GM12873 (cell line): ENCODE results near the gene MCTP1.

Source experiments
- TF ChIP-seq, protein P1 (sequence below): IDR thresholded peaks from 2 replicates; pipeline ENCODE4 v1.5.1; 2012; ENCODE audit warnings: low read depth, mild to moderate bottlenecking, moderate library complexity, low read length, control low read depth; ENCODE audit not compliant: insufficient read depth; ENCODE audit errors: missing control alignments

Gene MCTP1

DNA sequence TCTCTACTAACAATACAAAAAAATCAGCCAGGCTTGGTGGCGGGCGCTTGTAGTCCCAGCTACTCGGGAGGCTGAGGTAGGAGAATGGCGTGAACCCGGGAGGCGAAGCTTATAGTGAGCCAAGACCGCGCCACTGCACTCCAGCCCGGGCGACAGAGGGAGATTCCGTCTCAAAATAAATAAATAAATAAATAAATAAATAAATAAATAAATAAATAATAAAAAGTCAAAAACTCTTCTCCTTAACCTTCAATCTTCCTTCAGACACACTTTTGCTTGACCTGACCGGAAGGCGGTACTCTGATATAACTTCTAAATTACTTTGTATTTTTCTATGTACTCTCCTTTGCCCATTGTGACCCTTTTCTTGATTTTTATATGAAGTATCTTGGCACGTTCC lies 364.3 kb downstream of the MCTP1 start:
- TF ChIP-seq, protein P1, sequence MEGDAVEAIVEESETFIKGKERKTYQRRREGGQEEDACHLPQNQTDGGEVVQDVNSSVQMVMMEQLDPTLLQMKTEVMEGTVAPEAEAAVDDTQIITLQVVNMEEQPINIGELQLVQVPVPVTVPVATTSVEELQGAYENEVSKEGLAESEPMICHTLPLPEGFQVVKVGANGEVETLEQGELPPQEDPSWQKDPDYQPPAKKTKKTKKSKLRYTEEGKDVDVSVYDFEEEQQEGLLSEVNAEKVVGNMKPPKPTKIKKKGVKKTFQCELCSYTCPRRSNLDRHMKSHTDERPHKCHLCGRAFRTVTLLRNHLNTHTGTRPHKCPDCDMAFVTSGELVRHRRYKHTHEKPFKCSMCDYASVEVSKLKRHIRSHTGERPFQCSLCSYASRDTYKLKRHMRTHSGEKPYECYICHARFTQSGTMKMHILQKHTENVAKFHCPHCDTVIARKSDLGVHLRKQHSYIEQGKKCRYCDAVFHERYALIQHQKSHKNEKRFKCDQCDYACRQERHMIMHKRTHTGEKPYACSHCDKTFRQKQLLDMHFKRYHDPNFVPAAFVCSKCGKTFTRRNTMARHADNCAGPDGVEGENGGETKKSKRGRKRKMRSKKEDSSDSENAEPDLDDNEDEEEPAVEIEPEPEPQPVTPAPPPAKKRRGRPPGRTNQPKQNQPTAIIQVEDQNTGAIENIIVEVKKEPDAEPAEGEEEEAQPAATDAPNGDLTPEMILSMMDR: no peak

DNA sequence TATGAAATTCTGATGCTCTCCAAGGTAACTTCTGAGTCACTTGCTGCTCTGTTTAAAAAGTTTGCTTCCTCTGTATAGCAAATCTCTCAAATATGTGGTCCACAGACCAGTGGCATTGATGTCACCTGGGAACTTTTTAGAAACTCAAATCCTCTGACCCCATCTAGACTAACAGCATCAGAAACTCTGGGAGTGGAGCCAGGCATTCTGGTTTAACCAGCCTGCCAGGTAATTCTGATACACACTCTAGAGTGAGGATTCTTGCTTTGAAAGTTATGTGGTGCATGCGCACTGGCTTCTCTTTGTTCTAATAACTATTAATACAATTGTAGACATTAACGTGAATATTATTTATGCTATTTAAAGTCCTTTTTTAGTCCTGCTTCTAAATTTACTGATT lies 368.3 kb downstream of the MCTP1 start:
- TF ChIP-seq, protein P1: no peak

DNA sequence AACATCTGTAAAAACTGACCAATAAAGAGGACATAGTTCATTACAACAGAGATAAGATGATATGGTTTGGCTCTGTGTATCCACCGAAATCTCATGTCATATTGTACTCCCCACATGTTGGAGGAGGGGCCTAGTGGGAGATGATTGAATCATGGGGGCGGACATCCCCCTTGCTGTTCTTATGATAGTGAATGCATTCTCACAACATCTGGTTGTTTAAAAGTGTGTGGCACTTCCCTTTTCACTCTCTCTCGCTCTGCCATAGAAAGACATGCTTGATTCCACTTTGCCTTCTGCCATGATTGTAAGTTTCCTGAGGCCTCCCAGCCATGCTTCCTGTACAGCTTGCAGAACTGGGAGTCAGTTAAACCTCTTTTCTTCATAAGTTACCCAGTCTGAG lies 373.6 kb downstream of the MCTP1 start:
- TF ChIP-seq, protein P1: no peak

DNA sequence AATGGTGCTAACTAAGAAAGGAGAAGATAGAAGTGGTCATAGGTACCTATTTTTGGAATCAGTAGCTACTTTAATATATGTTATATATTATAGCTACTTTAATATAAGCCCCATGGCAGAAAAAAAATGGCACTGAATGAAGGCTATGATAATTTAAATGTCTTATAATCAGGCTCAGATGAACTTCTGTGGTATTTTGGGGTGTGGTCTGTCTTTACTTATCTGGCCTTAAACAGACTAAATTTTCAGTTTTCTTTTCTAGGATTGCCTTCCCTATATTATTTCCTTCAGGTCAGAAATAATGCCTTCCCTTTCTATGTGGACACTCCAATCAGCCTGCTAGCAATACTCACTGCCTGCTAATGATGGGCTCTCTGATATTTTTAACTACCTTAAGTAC lies 374.2 kb downstream of the MCTP1 start:
- TF ChIP-seq, protein P1: no peak

DNA sequence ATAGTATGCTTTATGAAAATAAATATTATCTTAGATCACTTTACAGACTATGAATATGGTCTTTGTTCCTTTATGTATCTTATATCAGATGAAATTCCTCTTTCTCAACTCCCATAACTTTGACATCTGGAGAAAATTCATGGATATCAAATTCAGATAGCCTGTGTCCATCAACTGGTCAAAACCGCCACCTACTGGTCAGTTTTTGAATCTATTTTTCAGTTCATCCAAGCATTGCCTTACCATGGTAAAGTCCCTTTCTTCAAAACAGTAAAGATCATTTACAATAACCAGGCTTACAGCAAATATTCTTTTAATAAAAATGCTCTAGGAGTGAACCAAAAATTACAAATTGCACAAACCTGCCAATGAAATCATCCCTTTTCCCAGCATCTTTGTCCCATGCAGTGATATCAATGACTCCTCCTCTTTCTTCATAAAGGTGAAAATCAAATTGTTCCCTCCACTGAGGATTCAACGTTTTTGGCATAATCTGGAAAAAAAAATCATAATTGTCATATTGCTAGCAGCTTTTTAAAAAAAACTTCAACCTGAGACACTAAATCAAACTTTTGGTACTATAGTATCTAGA lies 375.9 kb downstream of the MCTP1 start:
- TF ChIP-seq, protein P1: peak; percentile 59

DNA sequence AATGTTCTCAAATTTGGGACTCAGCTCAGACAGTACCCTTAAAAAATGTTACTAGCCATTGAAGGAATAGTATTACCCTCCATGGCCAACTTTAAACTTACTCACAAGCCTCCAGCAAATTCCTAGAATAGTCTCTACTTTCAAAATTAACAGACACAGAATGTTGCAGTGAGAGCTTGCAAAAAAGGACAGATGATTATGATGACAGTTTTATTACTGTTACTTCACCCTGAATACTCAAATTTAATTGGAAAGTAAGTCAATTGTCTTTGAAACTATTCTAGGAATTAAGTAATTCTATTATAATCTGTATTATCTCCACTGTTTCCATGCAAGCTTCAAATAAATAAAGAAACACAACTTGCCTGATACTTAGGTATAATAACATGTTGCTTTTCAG lies 378.1 kb downstream of the MCTP1 start:
- TF ChIP-seq, protein P1: no peak

DNA sequence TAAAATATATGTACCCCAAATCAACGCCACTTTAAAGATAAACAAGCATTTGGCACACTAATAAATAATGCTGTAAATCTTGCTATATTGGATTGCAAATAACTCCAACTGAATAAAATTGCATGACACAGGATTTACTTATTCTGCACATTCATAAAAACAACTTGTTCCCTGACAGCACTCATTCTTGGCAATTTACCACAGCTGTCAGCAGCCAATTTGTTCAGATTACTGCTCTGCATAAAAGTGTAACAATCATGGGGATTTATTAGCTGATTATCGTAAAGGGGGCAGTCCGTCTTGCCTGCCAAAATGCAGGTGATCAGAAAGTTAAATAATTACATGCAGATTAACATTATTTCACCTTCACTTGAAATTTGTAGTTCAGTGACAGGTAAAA lies 381.2 kb downstream of the MCTP1 start:
- TF ChIP-seq, protein P1: no peak
